Amniotic stem cell (primary cell): ENCODE data around the gene CSTB.

Source experiments
- DNase-seq: peaks from one replicate; lab custom pipeline; 2025; lab: John Stamatoyannopoulos, UW

CSTB gene

GRCh38 chr21:43767984-43768867 lies 7.9 kb downstream of the CSTB start:
- DNase-seq = peak; percentile 34

DNA sequence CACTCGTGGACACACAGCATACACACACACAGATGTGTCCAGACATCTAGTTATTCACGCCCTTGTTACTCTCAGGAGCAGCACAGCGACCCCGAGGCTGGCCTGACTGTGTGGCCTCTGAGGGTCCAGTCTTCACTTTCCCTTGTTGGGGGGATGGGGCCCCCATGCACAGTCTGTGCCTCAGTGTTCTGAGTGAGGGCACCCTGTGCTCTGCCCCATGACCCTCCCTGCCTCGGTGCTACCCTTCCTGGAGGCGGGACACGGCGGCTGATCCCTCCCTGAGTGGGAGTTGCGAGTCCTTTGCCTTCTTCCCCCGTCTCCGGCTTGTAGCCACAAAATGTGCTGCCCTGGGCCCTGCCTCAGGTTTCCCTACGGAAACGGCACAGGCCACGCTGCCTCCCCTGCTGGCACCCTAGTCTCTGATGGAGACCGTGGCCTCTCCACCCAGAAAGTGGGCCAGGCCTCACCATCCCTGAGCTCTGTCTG lies 8.6 kb downstream of the CSTB start:
- DNase-seq = no peak

DNA sequence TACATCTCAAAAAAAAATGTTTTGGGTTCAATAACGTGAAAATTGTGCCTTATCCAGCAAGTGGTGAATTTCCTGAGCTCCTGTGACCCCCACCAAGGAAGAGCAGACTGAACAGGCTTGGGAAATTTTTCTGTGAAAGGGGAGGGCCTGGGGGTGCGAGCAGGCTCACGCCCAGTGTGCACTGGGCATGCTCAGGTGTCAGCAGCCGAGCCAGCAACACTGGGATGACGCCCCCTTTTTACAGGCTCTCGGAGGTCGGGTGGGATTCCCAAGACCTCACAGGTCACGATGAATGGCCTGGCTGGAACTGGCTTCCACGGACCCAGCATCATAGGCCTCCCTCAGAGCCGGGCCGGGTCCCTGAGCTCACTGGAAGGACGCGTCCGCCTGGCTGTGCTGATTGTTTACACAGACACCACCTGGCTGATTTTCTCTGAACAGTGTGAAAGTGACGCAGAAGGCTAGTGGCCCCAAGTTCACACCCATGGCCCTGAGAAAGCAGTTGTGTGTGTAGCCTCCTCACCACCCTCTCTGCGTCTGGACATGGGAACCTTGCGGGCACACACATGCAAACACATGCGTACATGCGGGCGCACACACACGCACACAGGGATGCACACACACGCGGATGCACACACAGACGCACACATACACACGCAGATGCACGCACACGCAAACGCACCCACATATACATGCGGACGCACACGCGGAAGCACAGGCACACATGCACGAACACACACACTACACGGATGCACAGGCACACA lies 9.2 kb downstream of the CSTB start:
- no peak for DNase-seq

GRCh38 chr21:43764576-43765495 lies 11.3 kb downstream of the CSTB start:
- no peak for DNase-seq

DNA sequence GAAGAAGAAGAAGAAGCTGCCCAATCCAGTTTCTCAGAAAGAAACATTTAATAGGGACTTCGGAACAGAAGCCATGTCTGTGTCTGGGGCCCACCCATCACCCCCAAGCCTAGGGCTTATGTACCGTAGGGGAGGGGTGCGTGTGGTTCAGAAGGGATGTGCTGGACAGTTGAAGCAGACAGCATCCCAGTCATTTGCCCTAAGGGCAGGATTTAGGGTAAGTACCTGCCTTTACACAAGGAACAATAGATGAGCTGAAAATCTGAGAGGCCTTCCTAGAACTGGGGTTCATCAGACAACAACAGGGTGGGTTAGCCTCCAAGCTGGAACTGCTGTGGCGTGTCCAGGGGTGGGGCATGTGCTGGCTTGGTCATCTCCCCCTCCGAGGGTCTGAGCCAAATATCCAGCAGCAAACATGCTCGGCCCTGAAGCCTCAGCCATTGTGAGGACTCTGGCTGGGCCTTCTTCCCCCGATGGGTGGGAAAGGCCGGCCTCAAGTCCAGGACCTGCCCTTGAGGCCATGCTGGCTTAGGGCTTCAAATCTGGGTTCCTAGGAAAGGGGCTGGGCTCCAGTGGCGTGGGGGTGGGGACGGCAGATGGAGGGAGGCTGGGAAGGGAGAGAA lies 12.1 kb downstream of the CSTB start:
- DNase-seq = no peak

DNA sequence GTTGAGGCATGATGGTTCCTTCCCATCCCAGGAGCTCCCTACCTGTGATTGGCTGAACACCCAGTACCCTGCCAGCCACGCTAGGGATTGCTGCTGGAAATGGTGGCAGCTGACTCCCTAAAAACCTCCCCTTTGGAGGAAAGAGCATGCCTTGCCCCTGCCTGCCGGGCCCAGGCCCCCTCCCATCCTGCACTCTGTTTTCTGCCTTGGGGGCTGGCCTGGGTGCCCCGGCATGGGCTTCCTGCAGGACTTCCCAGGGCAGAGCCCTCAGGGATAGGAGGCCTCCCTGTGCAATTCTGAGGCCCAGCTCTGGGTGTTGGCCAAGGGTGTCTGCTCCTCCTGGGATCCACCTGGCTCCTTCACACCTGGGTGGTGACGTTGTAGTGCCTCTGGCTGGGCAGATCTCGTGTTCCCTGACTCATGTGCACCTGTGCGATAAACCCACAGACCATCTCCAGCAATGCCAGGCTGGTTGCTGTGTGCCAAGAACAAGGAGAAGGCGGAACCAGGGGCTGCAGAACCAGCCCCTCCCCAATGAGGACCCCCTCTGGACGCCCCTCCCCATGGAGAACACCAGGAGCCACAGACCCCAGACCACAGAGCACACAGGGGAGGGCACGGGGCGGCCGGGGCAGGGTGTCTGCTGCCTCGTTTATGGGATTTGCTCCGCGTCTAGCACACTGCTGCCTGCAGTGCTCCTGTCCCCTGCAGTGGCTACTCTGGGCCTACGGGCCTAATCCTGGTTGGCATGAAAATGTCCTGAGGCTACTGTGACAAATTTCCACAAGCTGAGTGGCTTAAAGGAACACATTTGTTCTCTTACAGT lies 13.6 kb downstream of the CSTB start:
- no peak for DNase-seq

DNA sequence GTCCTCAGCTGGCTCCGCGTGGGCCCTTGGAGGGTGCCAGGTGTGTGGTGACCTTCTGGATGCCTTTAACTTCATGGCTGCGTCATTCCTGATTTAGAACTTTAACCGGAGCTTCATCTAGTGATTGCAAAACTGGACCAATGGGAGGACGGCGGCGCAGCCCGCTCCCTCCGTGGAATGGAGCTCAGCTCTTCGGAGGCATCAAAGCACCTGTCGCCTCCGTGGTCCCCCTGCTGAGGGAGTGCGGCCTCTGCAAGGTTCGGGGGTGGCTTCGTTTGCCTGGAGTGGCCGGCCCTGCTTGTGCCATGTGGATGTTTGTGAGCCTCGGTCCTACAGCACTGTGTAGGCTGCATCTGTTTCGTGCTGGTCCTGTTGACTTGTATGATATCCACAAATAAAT lies 14.2 kb downstream of the CSTB start:
- DNase-seq = no peak

GRCh38 chr21:43760391-43760958 lies 15.6 kb downstream of the CSTB start:
- DNase-seq = no peak

- no peak for DNase-seq
Observed at GRCh38 chr21:43759651-43760050, 16.5 kb downstream of the CSTB start.

DNA sequence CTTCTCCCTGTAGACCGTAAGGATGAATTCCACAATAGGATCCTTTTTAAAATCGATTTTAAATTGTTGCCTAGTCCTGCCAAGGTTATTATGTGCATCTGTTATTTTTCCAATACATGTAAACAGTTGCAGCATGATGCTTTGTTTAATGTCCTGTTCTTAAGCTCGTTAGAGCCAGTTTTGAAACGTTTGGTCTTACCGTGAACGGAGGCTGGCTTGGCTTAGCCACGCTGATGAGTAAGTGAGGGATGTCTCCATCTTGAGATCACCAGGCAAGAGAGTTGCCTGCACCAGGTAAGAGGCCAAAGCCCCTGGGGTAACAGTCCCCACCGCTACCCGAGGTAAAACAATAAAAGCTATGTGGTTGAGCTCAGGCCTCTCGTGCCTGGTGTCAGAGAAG lies 17.3 kb downstream of the CSTB start:
- DNase-seq = no peak

GRCh38 chr21:43758111-43758641 lies 17.9 kb downstream of the CSTB start:
- no peak for DNase-seq

- DNase-seq = no peak
Observed at GRCh38 chr21:43757601-43758000, 18.5 kb downstream of the CSTB start.

- no peak for DNase-seq
Observed at GRCh38 chr21:43755820-43756594, 20.1 kb downstream of the CSTB start.

- DNase-seq = no peak
Observed at GRCh38 chr21:43754948-43755781, 20.9 kb downstream of the CSTB start.

DNA sequence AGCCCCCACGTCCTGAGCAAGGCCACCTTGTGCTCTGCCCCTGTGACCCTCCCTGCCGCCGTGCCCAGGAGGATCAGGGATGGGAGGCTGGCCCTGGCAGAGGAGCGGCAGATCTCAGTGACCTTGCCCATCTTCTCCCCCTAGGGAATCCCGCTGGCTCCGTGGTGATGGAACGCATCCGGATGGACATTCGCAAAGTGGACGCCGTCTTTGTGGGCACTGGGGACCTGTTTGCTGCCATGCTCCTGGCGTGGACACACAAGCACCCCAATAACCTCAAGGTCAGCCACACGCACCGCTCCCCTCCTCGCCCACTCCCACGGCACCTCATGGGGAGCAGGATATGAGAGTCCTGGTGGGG lies 22.7 kb downstream of the CSTB start:
- DNase-seq = no peak

DNA sequence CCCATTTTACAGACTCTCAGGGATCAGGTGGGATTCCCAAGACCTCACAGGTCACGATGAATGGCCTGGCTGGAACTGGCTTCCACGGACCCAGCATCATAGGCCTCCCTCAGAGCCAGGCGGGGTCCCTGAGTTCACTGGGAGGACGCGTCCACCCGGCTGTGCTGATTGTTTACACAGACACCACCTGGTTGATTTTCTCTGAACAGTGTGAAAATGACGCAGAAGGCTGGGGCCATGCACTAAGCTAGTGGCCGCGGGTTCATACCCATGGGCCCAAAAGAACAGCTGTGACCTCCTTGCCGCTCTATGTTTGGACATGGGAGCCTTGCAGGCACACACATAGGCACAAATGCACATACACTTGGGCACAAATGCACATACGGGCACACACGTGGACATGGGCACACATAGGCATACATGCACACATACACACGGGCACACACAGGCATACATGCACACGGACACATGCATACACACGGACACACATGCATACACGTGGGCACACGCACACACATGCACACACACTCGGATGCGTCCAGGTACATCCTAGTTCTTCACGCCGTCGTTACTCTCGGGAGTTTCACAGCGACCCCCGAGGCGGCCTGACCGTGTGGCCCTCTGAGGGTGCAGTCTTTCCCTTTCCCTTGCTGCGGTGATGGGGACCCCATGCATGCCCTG lies 23.2 kb downstream of the CSTB start:
- no peak for DNase-seq

DNA sequence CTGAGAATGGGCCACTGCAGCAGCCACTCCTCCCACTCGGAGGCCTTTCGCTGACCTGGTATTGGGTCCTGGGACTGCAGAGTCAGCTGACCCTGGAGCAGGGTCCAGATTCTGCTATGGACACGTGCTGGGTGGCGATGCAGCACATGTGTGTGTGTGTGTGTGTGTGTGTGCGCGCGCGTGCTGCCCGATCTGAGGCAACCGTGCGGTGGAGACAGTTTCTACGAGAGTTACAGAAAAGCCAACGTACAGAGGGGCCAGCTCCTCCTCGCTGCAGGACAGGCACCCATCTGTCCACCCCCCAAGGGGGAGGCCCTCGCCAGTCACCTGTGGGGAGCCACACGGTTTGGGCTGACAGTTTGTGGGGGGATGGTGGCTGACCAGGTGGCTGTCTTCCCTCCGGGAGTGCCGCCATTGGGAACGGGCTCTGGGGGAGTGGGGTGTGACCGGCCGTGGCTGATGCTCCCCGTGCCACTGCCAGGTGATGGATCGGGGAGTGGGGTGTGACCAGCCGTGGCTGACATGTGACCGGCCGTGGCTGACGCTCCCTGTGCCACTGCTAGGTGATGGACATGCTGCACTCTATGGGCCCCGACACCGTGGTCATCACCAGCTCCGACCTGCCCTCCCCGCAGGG lies 24.0 kb downstream of the CSTB start:
- no peak for DNase-seq
